Ecto neural progenitor cell (in vitro differentiated cells): Measurements from ENCODE around the gene SMIM13.
"Not testable (repeated sequence)": the region's sequence is repeated elsewhere in the genome, so short reads cannot be mapped to it uniquely, and the experiment has no call there.

Experiments
- DNase-seq: peaks from one replicate; pipeline ENCODE4 v3.0.0-alpha.2; 2018; ENCODE audit warnings: low spot score

SMIM13 gene

DNA sequence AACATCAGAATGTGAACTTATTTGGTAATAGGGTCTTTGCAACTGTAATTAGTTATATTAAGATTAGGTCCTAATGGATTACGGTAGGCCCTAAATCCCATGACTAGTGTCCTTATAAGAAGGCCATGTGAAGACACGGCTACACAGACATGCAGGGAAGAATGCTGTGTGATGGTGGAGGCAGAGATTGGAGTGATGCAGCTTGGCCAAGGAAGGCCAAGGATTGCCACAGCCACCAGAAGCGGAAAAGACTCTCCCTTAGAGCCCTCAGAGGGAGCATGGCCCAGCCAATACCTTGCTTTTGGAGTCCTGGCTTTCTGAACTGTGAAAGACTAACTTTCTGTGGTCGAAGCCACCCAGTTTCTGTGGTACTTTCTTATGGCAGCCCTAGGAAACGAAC is 9.7 kb upstream of the SMIM13 start:
- no peak for DNase-seq

DNA sequence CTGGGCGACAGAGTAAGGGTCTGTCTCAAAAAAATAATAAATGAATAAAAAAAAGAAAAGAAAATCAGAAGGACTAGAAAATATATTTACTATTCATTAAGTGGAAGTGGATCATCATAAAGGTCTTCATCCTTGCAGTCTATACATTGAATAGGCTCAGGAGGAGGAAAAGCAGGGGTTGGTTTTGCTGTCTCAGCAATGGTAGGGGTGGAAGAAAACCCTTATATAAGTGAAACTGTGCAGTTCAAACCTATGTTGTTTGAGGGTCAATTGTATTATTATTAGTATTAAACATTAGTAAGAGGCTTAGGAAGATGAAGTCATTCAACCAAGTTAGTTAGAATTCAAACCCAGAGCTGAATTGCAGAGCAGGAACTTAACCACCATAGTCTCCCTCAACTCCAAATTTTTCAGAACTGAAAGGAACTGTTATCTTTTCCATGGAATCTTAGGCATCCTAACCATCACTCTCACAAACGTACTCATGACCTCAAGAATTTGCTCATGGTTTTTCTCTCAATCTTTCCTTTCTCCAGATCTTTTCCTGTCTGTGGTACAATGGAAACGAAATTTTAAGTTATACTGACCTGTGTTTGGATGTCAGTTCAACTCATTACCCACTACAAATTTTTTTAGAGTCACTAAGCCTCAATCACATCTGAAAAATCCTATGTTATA is 7.7 kb upstream of the SMIM13 start:
- no peak for DNase-seq

DNA sequence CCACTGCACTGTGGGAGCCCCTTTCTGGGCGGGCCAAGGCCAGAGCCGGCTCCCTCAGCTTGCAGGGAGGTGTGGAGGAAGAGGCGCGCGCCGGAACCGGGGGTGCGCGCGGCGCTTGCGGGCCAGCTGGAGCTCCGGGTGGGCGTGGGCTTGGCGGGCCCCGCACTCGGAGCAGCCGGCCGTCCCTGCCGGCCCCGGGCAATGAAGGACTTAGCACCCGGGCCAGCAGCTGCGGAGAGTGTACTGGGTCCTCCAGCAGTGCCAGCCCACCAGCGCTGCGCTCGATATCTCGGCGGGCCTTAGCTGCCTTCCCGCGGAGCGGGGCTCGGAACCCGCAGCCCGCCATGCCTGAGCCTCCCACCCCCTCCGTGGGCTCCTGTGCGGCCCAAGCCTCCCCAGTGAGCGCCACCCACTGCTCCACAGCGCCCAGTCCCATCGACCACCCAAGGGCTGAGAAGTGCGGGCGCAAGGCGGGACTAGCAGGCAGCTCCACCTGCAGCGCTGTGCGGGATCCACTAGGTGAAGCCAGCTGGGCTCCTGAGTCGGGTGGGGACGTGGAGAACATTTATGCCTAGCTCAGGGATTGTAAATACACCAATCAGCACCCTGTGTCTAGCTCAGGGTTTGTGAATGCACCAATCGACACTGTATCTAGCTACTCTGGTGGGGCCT is 6.4 kb upstream of the SMIM13 start:
- not testable (repeated sequence) for DNase-seq

DNA sequence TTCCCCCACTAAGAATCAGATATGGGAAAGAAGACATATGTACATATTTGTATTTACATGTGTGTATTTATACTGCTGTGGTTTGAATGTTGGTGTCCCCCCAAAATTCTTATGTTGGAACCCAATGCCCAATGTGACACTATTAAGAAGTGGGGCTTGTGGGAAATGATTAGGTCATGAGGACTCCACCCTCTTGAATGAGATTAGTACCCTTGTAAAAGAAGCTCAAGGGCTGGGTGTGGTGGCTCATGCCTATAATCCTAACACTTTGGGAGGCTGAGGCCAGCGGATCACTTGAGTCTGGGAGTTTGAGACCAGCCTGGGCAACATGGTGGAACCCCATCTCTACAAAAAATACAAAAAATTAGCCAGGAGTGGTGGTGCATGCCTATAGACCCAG is 3.9 kb upstream of the SMIM13 start:
- DNase-seq: no peak

DNA sequence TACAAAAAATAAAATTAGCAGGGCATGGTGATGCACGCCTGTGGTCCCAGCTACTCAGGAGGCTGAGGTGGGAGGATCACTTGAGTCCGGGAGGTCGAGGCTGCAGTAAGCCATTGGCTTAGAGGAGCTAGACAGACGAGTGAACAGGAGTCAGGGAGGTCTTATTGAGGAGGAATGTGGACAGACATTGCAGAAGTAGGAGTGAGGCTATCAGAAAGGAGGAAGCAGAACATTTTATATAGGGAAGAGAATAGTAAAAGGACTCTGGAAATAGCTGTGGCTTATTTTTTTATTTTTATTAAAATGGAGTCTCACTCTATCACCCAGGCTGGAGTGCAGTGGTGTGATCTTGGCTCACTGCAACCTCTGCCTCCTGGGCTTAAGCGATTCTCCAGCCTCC is 2.5 kb upstream of the SMIM13 start:
- not testable (repeated sequence) for DNase-seq

DNA sequence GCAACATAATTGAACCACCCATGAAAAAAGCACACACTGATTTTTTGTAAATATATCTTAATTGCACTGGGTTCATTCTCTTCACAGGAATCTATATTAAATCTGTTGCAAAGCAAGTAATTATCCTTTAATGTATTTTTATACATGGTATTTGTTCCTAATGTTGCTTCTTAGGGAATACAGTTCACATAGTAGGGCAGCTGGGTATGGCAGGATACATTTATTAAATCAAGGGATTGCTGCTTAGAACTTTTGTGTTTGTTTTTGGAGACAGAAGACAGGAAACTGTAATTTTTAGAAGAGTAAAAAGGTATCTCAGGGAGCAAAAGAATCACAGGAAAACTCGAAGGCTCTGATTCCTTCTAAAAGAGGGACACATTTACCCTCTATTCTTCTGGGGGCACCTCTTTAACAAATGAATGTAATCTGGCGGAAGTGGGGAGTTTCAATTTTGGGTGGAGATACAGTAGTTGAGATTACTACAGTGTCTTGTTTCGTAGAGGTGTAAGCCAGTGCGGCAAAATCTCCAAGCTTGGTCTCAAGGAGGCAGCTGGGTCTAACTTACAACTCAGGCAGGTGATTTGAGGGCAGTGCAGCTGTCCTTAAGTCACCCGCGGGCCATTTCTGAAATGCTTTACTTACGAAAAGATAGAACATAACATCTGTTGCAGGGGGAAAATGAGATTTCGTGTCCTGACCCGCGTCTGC is 812 bp upstream of the SMIM13 start:
- no peak for DNase-seq

DNA sequence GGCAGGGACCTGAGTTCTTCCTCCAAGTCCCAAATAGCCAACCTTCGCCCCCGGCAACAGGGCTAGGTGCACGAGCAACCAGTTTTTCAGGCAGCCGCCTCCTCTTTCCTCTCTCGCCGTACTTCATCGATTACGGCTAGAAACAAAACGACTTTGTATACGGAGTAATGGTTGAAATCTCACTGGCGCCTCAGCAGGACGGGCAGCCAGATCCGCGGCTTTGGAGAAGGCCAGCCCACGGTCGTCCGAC is 333 bp upstream of the SMIM13 start:
- no peak for DNase-seq

DNA sequence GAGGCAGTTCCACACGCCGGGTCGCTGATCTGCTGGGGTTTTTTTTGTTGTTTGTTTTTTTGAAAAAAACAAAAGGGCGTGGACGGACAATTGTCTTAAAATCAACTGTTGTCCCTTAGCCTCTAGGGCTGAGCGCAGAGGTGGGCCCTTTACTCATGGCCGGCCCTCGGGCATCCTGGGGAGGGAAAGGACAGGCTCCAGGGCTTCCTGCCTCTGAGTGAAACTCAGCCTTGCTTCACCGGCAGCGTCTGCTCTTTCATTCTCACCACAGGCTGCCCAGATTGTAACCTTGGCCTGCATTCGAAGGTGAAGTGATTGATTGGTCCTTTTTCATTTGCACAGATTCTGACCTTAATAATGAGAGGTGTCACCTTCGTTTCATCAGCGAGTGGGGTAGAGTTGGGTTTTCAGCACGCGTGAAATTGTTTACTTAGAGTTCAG is 797 bp downstream of the SMIM13 start:
- peak; percentile 58 for DNase-seq

DNA sequence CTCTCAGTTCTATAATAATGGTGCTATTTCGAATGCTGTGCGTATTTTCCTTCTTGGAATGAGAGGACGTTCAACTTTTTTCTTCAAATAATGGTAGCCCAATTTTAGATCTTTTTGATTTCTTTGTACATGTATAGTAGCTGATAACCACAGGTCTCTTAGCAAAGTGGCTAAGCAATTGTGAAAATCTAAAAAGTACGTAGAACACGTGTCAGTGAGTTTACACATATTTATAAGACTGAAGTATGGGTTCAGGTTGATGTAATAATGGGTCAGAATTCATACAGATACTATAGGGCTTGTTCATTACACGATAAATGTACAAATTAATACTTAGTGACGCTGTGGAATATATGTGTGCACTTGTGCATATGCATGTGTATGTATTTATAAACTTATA is 1.3 kb downstream of the SMIM13 start:
- no peak for DNase-seq

DNA sequence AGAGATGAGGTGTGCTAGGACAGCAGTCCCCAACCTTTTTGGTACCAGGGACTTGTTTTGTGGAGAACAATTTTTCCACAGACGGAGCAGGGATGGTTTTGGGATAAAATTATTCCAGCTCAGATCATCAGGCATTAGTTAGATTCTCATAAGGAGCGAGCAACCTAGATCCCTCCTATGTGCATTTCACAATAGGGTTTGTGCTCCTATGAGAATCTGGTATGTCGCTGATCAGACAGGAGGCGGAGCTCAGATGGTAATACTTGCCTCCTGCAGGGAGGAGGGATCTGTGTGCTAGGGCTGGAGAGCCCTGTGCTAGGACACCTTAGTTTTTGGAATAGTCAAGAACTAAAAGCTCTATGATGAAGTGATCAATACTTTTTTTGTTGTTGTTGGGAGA is 2.5 kb downstream of the SMIM13 start:
- peak; percentile 52 for DNase-seq

DNA sequence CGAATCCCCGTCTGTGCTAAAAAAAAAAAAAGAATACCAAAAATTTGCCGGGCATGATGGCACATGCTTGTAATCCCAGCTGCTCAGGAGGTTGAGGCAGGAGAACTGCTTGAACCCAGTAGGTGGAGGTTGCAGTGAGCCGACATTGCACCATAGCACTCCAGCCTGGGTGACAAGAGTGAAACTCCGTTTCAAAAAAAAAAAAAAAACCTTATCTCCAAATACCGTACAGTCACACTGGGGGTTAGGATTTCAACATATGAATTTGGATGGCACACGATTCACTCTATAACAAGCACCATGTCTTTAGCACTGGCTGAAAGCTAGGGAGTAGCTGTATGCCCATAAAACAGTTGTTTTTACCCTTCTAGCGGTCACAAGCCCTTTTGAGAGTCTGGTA is 3.8 kb downstream of the SMIM13 start:
- no peak for DNase-seq

DNA sequence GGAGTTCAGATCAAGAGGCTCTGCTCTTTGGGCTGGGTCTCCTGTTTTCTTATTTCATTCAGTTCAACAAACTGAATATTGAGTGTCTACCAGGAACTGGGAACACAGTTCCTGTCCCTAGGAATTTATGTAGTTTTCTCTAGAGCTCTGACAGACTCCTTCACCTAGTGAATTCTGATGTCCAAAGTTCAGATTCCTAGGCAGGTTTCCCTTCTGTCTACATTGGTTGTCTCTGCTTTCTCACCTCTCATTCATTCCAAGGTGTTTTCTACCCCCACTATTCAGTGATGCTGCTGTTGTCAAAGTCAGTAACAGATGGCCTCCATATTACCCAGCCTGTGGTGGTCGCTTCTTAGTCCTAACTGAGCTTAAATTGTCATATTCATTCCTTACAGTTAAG is 4.4 kb downstream of the SMIM13 start:
- no peak for DNase-seq

DNA sequence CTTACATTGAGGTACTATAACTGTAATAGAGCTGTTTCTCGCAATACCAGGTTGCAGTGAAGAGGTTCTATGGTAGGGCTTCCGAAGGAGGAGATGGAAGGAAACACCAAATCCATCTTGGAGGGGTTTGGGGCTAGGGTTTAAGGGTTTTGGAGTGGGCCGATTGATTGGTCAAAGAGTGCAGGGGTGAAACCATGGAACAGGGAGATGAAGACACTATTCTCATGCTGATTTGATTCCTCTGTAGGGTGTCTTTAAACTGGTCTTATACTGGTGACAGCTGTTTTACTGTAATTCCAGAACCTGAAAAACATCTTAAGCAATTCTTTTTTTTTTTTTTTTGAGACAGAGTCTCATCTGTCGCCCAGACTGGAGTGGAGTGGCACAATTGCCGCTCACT is 7.8 kb downstream of the SMIM13 start:
- no peak for DNase-seq

DNA sequence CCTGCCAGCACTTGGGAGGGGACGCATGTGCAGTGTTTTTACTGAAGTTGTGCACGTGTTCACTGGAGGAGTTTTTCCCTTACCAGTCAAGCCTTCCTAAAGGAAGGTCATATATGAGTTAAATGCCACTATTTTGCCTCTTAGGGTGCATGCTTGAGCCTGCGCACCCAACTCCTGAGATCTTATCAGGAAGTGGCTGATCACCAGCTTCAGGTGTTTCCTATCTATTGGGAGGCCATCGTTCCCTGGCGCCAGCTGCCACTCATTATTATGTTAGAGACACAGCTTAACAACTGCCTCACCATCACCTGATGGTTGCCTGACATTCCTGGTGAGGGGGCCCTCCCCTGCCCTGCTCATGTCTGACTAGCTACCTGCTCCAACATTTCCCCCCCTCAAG is 9.4 kb downstream of the SMIM13 start:
- DNase-seq: no peak

DNA sequence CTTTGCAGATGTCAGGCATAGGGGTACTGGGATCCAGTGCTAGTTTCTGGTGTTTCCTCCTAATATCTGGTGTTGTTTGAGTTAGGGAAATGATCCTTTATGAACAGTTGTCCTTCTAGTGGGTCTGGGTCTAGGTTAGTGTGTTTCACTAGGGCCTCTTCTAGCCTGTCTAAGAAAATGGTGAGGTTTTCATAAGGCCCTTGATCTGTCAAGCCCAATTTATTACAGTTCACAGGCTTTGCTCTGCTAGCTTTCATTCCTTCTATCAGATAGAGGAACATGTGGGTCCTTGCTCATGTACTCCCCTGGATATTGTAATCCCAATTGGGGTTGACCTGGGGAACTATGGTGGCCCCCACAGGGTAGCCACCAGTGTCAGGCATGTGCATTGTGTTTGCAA is 15.1 kb downstream of the SMIM13 start:
- no peak for DNase-seq

DNA sequence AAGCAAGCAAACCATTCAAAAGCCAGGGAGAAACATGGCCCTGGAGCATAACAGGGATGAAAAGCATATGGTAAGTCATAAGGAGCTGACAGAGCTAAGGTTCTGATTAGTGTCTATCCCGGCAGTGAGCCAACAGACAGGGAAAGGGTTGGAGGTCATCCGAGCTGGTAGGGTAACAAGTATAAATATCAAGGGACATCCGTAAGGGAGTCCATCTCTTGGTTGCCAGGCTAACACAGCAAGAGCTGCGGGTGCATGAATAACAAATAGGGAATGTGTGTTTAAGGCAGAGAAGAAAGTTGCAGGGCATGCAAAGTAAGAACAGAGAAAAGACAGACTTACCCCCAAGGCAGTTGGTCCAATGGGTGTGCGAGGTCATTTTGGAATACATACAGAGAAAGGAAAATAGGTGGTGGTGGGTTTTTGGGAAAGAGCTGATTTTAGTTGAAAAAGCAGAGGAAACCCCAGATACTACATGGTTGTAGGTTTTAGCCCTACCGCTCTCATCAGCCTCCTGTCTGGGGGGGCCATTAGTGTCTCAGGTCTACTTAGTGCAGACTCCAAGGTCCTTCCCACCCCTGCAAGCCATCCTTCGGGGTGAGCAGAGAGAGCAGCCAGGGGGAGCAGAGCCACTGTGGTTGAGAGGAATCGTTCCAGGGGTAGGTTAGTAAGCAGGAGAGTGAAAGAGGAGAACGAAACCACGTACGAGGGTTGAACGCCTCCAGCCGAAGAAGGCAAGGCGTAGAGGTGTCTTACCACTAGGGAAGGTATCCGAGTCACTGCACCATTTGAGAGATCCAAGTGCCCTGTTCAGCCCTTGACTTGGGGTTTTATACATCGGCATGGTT is 17.5 kb downstream of the SMIM13 start, which contains the start of gene ERVFRD-1:
ERVFRD-1 (minus strand) TSS at position 805 of the 848 bp plus-strand sequence. CDS start 6,415 bp downstream, outside the sequence.
- no peak for DNase-seq

DNA sequence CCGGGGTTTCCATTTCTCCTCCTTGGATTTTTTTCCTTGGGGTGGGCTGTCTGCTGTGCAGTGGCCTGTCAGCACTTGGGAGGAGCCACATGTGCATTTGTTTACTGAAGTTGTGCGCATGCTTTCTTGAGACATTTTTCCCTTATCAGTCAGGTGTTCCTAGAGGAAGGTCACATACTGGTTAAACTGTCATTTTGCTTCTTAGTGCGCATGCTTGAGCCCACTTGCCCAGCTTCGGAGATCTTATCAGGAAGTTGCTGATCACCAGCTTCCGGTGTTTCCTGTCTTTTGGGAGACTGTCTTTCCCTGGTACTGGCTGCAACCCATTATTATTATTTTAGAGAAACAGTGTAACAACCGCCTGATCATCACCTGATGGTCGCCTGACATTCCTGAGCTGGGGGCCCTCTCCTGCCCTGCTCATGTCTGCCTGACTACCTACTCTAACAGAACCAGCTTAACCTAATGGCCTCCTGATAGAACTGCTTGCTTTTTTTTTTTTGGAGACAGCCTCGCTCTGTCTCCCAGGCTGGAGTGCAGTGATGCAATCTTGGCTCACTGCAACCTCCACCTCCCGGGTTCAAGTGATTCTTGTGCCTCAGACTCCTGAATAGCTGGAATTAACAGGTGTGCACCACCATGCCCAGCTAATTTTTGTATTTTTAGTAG is 18.3 kb downstream of the SMIM13 start:
- no peak for DNase-seq

DNA sequence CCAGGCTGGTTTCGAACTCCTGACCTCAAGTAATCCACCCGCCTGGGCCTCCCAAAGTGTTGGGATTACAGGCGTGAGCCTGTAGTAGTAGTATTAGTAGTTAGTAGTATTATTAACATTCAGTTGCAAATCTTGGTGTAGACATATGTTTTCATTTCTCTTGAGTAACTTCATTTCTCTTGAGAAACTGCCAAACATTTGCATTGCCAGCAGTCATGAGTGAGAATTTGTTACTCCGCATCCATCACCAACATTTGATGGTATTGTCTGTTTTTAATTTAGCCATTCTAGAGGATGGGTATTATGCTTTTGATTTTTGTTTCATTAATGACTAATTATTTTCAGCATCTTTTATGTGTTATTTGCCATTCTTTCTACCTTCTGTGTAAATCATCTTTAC is 19.4 kb downstream of the SMIM13 start:
- no peak for DNase-seq

DNA sequence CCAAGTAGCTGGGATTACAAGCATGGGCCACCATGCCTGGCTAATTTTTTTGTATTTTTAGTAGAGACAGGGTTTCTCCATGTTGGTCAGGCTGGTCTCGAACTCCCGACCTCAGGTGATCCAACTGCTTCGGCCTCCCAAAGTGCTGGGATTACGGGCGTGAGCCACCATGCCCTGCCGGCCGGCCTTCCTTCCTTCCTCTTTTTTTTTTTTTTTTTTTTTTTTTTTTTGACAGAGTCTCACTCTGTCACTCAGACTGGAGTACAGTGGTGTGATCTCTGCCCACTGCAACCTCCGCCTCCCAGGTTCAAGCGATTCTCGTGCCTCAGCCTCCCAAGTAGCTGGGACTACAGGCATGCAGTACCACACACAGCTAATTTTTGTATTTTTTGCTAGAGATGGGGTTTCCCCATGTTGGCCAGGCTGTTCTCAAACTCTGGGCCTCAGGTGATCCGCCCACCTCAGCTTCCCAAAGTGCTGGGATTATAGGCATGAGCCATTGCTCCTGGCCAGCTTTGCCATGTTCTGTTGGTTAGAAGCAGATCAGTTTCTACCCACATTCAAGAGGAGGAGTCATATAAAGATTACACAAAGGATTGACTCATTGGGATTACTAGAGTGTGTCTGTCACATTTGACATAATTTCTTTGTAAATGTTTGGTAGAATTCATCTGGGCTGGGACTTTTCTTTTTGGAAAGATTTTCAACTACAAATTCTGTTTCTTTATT is 22.3 kb downstream of the SMIM13 start:
- not testable (repeated sequence) for DNase-seq

DNA sequence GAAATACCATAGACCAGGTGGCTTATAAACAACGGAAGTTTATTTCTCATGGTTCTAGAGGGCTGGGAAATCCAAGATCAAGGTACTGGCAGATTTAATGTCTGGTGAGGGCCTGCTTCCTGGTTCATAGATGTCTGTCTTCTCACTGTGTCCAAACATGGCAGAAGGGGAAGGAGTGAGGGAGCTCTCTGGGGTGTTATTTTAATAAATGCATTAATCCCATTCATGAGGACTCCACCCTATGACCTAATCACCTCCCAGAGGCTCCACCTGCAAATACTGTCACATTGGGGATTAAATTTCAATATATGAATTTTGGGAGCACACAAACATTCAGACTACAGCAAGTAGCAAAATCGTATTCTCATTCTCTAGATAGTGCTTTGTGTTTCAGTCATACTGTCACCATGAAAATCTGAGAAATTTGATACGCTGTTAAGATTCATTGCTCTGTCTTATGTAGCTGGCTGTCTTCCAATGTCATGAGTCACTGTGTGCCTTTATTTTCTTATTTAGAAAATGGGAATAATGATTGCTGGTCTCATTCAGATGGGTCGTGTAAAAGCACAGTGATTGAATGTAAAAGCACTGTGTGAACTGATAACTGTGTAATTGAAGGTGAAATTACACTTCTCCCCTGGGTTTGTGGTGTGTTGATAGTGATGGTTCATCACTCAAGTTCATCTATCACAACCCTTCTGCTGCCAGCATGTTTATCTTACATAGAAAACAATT is 26.8 kb downstream of the SMIM13 start:
- DNase-seq: no peak

DNA sequence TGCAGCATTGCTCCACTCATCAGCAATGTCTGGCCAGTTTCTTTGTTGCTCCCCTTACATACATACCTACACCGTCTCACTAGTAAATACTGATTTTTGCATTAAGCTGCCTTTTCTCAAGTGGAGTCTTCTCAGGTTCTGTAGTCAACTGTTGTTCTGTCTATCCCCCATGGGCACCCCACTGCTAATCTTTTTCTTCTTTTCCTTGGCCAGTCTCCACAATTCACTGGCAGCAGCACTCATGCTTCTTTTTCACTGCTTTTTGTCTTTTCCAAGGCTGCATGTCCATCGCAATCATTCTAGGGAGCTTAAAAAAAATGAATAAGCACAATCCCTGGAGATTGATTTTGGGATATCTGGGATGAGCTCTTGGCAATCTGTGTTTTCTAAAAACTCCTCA is 28.2 kb downstream of the SMIM13 start:
- DNase-seq: no peak
